NCI-H82 (cell line): Measurements from ENCODE around the gene DLK2.
"Not testable (repeated sequence)": the region's sequence is repeated elsewhere in the genome, so short reads cannot be mapped to it uniquely, and the experiment has no call there.

Experiments used
- DNase-seq: peaks from one replicate; lab custom pipeline; 2025; lab: John Stamatoyannopoulos, UW

Gene DLK2

GRCh38 chr6:43426928-43427405 is 28.4 kb downstream of the DLK2 start:
- no peak for DNase-seq

- peak; percentile 31 for DNase-seq
Measured at GRCh38 chr6:43425083-43425482, 30.3 kb downstream of the DLK2 start.

DNA sequence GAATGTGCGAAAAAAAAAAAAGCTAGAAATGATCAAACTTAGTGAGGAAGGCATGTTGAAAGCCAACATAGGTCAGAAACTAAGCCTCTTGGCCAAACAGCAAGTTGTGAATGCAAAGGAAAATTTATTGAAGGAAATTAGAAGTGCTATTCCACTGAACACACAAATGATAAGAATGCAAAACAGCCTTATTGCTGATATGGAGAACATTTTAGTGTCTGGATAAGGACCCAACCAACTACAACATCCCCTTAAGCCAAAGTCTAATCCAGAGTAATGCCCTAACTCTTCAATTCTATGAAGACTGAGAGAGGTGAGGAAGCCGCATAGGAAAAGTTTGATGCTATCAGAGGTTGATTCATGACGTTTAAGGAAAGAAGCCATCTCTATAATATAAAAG is 33.5 kb downstream of the DLK2 start:
- no peak for DNase-seq

DNA sequence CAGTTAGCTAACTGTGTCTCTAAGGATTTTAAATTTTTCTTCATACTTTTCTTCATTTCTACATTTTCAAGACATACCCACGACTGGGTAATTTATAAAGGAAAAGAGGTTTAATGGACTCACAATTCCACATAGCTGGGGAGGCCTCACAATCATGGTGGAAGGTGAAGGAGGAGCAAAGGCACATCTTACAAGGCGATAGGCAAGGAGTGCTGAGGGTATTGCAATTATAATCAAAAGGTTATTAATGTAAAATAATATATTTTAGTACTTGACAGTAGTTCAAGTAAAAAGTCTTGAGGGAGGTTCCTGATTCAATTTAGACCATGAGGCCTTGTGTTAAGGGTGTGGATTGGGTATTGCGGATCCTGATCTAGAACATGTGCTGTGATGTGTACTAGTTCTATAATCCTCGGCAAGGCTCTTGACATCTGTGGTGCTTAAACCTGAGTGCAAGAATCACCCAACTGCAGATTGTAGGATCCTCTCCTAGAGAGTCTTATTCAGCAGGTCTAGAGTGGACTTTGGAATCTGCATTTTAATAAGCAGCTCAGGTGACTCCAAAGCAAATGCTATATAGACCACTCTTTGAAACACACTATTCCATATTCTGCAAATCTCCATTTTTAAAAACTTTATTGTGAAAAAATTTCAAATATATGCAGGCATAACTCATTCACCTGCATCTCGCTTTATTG is 35.2 kb downstream of the DLK2 start:
- peak; percentile 38 for DNase-seq

GRCh38 chr6:43416935-43417334 is 38.4 kb downstream of the DLK2 start:
- no peak for DNase-seq

DNA sequence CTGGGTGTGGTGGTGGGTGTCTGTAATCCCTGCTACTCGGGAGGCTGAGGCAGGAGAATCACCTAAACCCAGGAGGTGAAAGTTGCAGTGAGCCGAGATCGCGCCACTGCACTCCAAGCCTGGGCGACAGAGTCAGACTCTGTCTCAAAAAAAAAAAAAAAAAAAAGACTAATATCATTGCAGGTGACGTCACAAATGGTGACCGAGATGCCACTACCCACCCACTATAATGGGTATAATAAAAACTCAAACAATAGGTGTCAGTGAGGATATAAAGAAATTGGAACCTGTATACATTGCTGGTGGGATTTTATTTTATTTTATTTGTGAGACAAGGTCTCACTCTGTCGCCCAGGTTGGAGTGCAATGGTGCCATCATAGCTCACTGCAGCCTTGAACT is 40.1 kb downstream of the DLK2 start:
- not testable (repeated sequence) for DNase-seq

- DNase-seq = no peak
Measured at GRCh38 chr6:43413002-43413401, 42.3 kb downstream of the DLK2 start.

- no peak for DNase-seq
Measured at GRCh38 chr6:43412541-43412940, 42.8 kb downstream of the DLK2 start.

- not testable (repeated sequence) for DNase-seq
Measured at GRCh38 chr6:43410776-43411175, 44.6 kb downstream of the DLK2 start.

DNA sequence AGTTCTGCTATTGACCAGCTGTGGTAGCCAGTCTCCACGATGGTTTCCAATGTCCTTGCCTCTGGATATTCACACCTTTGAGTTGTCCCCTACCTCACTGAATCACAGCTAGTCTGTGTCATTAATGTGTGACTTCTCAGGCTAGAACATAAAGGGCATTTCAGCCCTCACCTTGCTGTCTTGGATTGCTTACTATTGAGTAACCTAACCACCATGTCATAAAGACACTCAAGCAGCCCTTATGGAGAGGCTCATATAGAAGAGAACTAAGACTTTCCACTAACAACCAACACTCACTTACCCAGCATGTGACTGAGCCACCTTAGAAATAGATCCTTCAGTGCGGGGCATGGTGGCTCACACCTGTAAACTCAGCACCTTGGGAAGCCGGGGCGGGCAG is 47.1 kb downstream of the DLK2 start:
- no peak for DNase-seq

- no peak for DNase-seq
Measured at GRCh38 chr6:43407296-43407695, 48.1 kb downstream of the DLK2 start.

DNA sequence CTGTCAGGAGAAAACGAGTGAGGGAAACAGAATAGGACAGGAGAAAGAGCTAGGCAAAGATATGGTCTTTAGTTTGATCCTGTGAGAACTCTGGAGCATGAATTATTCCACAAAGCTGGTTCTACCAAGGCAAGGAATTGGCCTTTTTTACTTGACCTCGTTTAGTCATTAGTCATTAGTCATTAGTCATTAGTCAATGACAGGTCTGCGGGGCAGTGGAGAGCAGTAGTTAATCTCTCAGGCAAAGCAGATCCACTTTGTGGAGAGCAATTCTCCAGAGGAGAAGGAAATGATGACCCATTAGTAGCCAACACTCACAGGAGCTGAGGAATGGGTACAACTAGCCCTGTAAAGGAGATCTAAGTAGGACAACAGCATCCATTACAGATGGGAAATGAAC is 50.0 kb downstream of the DLK2 start:
- no peak for DNase-seq

GRCh38 chr6:43402820-43403219 is 52.5 kb downstream of the DLK2 start:
- DNase-seq = peak; percentile 31

DNA sequence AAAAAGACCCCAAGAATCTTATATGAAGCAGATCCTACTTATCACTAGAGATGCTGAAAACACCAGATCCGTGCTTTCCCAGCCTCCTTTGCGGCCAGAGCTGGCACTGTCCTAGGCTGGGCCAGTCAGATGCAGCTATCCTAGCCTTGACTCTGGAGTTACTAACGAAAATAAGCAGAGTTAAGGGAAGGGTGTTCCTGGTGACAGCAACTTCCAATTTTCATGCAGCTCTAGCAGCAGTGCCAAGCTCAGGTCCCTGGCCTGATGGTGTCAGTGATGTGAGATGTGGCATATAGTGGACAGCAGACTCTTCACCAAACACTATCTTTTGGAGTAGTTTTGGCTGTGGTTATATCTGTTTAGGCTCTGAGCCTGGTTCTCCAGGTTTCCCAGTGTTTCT is 53.6 kb downstream of the DLK2 start:
- DNase-seq = no peak
